ENCODE measurements around the gene ATE1.

DNA sequence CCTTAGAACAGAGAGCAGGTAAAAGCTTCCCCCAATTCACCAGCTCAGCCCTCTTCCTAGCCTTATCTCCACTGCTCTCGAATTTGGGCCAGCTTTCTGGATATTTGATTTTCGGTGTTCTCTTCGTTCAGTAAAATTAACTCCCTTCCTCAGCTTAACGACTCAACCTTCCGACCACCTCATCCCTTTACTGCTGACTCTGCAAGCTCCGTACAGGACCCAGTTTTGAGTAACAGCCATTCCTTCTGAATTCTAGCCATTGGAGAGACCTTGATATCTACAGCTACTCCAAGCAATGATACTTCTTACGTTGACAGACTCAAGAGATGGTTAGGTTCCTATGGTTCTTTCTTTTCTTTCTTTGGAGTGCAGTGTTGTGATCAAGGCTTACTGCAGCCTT, 65.8 kb downstream of the ATE1 start:
- no peak for TF ChIP-seq EZH2phosphoT487 (IDR thresholded peaks at IDR 0.05; ENCODE audit: low read depth, severe bottlenecking, unreplicated experiment)
- TF ChIP-seq, protein P1, sequence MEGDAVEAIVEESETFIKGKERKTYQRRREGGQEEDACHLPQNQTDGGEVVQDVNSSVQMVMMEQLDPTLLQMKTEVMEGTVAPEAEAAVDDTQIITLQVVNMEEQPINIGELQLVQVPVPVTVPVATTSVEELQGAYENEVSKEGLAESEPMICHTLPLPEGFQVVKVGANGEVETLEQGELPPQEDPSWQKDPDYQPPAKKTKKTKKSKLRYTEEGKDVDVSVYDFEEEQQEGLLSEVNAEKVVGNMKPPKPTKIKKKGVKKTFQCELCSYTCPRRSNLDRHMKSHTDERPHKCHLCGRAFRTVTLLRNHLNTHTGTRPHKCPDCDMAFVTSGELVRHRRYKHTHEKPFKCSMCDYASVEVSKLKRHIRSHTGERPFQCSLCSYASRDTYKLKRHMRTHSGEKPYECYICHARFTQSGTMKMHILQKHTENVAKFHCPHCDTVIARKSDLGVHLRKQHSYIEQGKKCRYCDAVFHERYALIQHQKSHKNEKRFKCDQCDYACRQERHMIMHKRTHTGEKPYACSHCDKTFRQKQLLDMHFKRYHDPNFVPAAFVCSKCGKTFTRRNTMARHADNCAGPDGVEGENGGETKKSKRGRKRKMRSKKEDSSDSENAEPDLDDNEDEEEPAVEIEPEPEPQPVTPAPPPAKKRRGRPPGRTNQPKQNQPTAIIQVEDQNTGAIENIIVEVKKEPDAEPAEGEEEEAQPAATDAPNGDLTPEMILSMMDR (IDR thresholded peaks at IDR 0.05; ENCODE audit: poor library complexity) = no peak

Measured in hepatocyte (in vitro differentiated cells).